HS-27A (cell line): Measurements from ENCODE around the gene DPM1.

Experiments used
- DNase-seq: peaks from one replicate; pipeline ENCODE4 v3.0.0-alpha.2; 2012; ENCODE audit warnings: low read depth, missing footprints

The DPM1 gene

GRCh38 chr20:50957798-50958614 lies at the start of gene DPM1:
DPM1 (minus strand) TSS chr20:50958532; CDS start chr20:50958523, 9 bp downstream.
- no peak for DNase-seq

GRCh38 chr20:51005214-51005613 lies 46.9 kb upstream of the DPM1 start:
- DNase-seq, result no peak

GRCh38 chr20:51004781-51005180 lies 46.4 kb upstream of the DPM1 start:
- no peak for DNase-seq

GRCh38 chr20:51004305-51004727 lies 46.0 kb upstream of the DPM1 start:
- no peak for DNase-seq

- no peak for DNase-seq
Observed at GRCh38 chr20:51003753-51004152, 45.4 kb upstream of the DPM1 start.

- DNase-seq, result no peak
Observed at GRCh38 chr20:51002633-51003032, 44.3 kb upstream of the DPM1 start.

GRCh38 chr20:51001430-51002265 lies 43.3 kb upstream of the DPM1 start:
- DNase-seq, result no peak

- DNase-seq, result no peak
Observed at GRCh38 chr20:50999355-50999754, 41.0 kb upstream of the DPM1 start.

- DNase-seq, result no peak
Observed at GRCh38 chr20:50996901-50997865, 38.9 kb upstream of the DPM1 start.

- DNase-seq, result no peak
Observed at GRCh38 chr20:50995506-50995905, 37.2 kb upstream of the DPM1 start.

- no peak for DNase-seq
Observed at GRCh38 chr20:50993876-50994275, 35.5 kb upstream of the DPM1 start.

GRCh38 chr20:50992733-50993457 lies 34.6 kb upstream of the DPM1 start:
- DNase-seq, result no peak

GRCh38 chr20:50992336-50992732 lies 34.0 kb upstream of the DPM1 start:
- DNase-seq, result no peak

GRCh38 chr20:50991076-50991475 lies 32.7 kb upstream of the DPM1 start:
- DNase-seq, result no peak

GRCh38 chr20:50987493-50988210 lies 29.3 kb upstream of the DPM1 start:
- peak; percentile 75 for DNase-seq

- DNase-seq, result no peak
Observed at GRCh38 chr20:50983321-50983720, 25.0 kb upstream of the DPM1 start.

GRCh38 chr20:50982363-50982762 lies 24.0 kb upstream of the DPM1 start:
- no peak for DNase-seq

GRCh38 chr20:50981714-50982048 lies 23.3 kb upstream of the DPM1 start:
- DNase-seq, result no peak

GRCh38 chr20:50980851-50981713 lies 22.8 kb upstream of the DPM1 start:
- peak; percentile 53 for DNase-seq
